A549 (cell line): ENCODE data around the gene ZNF24. TPM values are rescaled to one million over a fixed set of nuclear protein-coding genes. Genes with fewer than 3 reads are reported as not detected.

Experiments used
- ATAC-seq, 2 experiments: fragments of 200-7000 bp in 1 of 2; fragments of >200 bp in 1 of 2; cut with Nextera tagmentation in 1 of 2; cut with Tn5 transposase in 1 of 2; 3 replicates each; pipeline versions ENCODE4 v1.8.0 to v1.9.1; 2018 to 2020; ENCODE audit warnings: mild to moderate bottlenecking in 1 of 2, moderate library complexity in 1 of 2
- CTCF ChIA-PET: fragments of 300-600 bp; sonication (Branson Sonifier 250); formaldehyde crosslinking; extraction: SDS; loops from one replicate; lab custom pipeline; 2021; ENCODE audit warnings: antibody characterized with exemption, inconsistent platforms; lab: Yijun Ruan, JAX
- POLR2A ChIA-PET: fragments of 350-600 bp; formaldehyde crosslinking; extraction: SDS; loops from one replicate; lab custom pipeline; 2021; ENCODE audit warnings: antibody characterized with exemption, inconsistent platforms; lab: Yijun Ruan, JAX
- DNase-seq, 2 experiments: peaks; one replicate each; pipeline versions ENCODE4 v3.0.0 to v3.0.0-alpha.2; 2011 to 2016; ENCODE audit warnings: low read depth in 1 of 2, low spot score in 1 of 2
- FAIRE-seq: peaks from 2 replicates; lab custom pipeline; 2011; peaks lifted over from hg19 to GRCh38; lab: Jason Lieb, UNC
- H3K27ac ChIP-seq, 2 experiments: fragments of >200 bp; sonication (Bioruptor Twin); formaldehyde crosslinking; 3 replicates each; pipeline ENCODE4 v1.5.1; 2016 to 2017
- H3K4me1 ChIP-seq: fragments of >200 bp; sonication (Bioruptor Twin); formaldehyde crosslinking; 3 replicates; pipeline ENCODE4 v1.6.1; 2016
- H3K4me2 ChIP-seq: fragments of >200 bp; sonication (Bioruptor Twin); formaldehyde crosslinking; 3 replicates; pipeline ENCODE4 v1.6.1; 2016
- H3K4me3 ChIP-seq: fragments of >200 bp; sonication (Bioruptor Twin); formaldehyde crosslinking; 3 replicates; pipeline ENCODE4 v1.5.1; 2016
- H3K9me3 ChIP-seq: fragments of >200 bp; sonication (Bioruptor Twin); formaldehyde crosslinking; 3 replicates; pipeline ENCODE4 v1.6.1; 2016
- GATA3 ChIP-seq: IDR thresholded peaks from 2 replicates; pipeline ENCODE4 v1.6.1; 2012; ENCODE audit warnings: borderline replicate concordance
- JUN ChIP-seq, 2 experiments: fragments of >200 bp; sonication (Bioruptor Twin); formaldehyde crosslinking; IDR thresholded peaks; 2 replicates in 1 of 2; 3 replicates in 1 of 2; pipeline ENCODE4 v1.6.1; 2016 to 2017
- JUNB ChIP-seq: fragments of >200 bp; sonication (Bioruptor Twin); formaldehyde crosslinking; IDR thresholded peaks from 2 replicates; pipeline ENCODE4 v1.6.1; 2016
- MAFK ChIP-seq: fragments of 450-650 bp; IDR thresholded peaks from 2 replicates; pipeline ENCODE4 v1.6.1; 2014; ENCODE audit not compliant: partially characterized antibody
- PHF8 ChIP-seq: fragments of 200-600 bp; sonication (generic); IDR thresholded peaks from 2 replicates; pipeline ENCODE4 v1.6.1; 2016; ENCODE audit warnings: low read depth, mild to moderate bottlenecking, antibody characterized with exemption, moderate library complexity, borderline replicate concordance
- POLR2A ChIP-seq: IDR thresholded peaks from 2 replicates; pipeline ENCODE4 v1.6.1; 2012; ENCODE audit warnings: mild to moderate bottlenecking, low read length
- RAD21 ChIP-seq, 2 experiments: fragments of >200 bp in 1 of 2; sonication (Bioruptor Twin) in 1 of 2; formaldehyde crosslinking in 1 of 2; IDR thresholded peaks in 1 of 2; conservative IDR thresholded peaks in 1 of 2; 2 replicates in 1 of 2; 3 replicates in 1 of 2; pipeline ENCODE4 v1.6.1; 2012 to 2018; ENCODE audit warnings: inconsistent platforms in 1 of 2
- REST ChIP-seq: fragments of 200-600 bp; sonication (generic); IDR thresholded peaks from 2 replicates; pipeline ENCODE4 v1.6.1; 2016; ENCODE audit warnings: antibody characterized with exemption, mild to moderate bottlenecking, moderate library complexity
- SMC3 ChIP-seq: fragments of >200 bp; sonication (Bioruptor Twin); formaldehyde crosslinking; IDR thresholded peaks from 3 replicates; pipeline ENCODE4 v1.6.1; 2018; ENCODE audit warnings: inconsistent platforms
- TFCP2L1 ChIP-seq: fragments of 250-450 bp; sonication (Bioruptor Pico); IDR thresholded peaks from 2 replicates; pipeline ENCODE4 v1.5.0; 2021; ENCODE audit warnings: mild to moderate bottlenecking
- WGBS: methylation state at CpG from one replicate; pipeline ENCODE4 v1.1.6; 2017; ENCODE audit errors: missing lambda C conversion rate; 5-methylcytosine and 5-hydroxymethylcytosine counted together
- polyA plus RNA-seq, 4 experiments: library from polyadenylated mRNA; depleted of rRNA in 3 of 4; stranded (reverse); fragments of >200 nt; fragmentation: RNase III in 1 of 4; extraction: RNeasy Plus Mini Kit Qiagen cat#74134 plus additional on column Dnase treatment in 1 of 4; gene quantifications; 2 replicates in 3 of 4; 3 replicates in 1 of 4; pipeline ENCODE4 v1.2.3, GENCODE V29; 2011 to 2017
- TF ChIP-seq, protein P1 (sequence below): IDR thresholded peaks from 2 replicates; pipeline ENCODE4 v1.6.1; 2012
- TF ChIP-seq, protein P2 (sequence below): fragments of 450-650 bp; IDR thresholded peaks from 2 replicates; pipeline ENCODE4 v1.6.1; 2014; ENCODE audit warnings: antibody characterized with exemption
- TF ChIP-seq, protein P3 (sequence below): IDR thresholded peaks from 2 replicates; pipeline ENCODE4 v1.6.1; 2012; ENCODE audit warnings: low read depth, borderline replicate concordance
- TF ChIP-seq, protein P4 (sequence below): fragments of 250-450 bp; sonication (Bioruptor Pico); IDR thresholded peaks from 2 replicates; pipeline ENCODE4 v1.5.0; 2021; ENCODE audit warnings: mild to moderate bottlenecking, moderate library complexity, borderline replicate concordance

ZNF24 gene
- polyA plus RNA-seq, 2 of the 4 experiments (the other 2 are of a cell fraction): 15.1 to 28.4 TPM

GRCh38 chr18:35335866-35336265 is 8.4 kb downstream of the ZNF24 start:
- ChIA-PET CTCF (no interaction called here), POLR2A (no interaction called here)
- no peak overlapping the region for H3K27ac ChIP-seq
- H3K4me2 ChIP-seq: no peak overlapping the region
- TF ChIP-seq RAD21 (conservative IDR thresholded peaks at IDR 0.05 in 1 of 2, IDR thresholded peaks at IDR 0.05 in 1 of 2): no peak
- no peak for TF ChIP-seq MAFK
- peaks cover 77% of the 10 kb centered on the region for H3K9me3 ChIP-seq
- no peak for DNase-seq
- WGBS: 95% methylated on average over 4 of the region's 4 CpGs
- H3K4me3 ChIP-seq: no peak overlapping the region
- H3K4me1 ChIP-seq: no peaks in the 10 kb centered on the region
- FAIRE-seq: no peak
- no peak for ATAC-seq

GRCh38 chr18:35334821-35335220 is 9.4 kb downstream of the ZNF24 start:
- ChIA-PET CTCF (no interaction called here), POLR2A (interaction anchor here (1.0 kb wide), 1 partner anchor 9 kb away, joined by 3 read pairs; the partner anchor contains the start of gene ZNF24)
- Histone ChIP-seq H3K27ac (no peak overlapping the region), H3K9me3 (peaks cover 66% of the 10 kb centered on the region), H3K4me3 (no peak overlapping the region), H3K4me2 (no peak overlapping the region), H3K4me1 (no peaks in the 10 kb centered on the region)
- FAIRE-seq (no peak), ATAC-seq (no peak), DNase-seq (no peak)
- no peak for TF ChIP-seq PHF8
- TF ChIP-seq REST: no peak
- TF ChIP-seq POLR2A: no peak
- TF ChIP-seq, protein P1, sequence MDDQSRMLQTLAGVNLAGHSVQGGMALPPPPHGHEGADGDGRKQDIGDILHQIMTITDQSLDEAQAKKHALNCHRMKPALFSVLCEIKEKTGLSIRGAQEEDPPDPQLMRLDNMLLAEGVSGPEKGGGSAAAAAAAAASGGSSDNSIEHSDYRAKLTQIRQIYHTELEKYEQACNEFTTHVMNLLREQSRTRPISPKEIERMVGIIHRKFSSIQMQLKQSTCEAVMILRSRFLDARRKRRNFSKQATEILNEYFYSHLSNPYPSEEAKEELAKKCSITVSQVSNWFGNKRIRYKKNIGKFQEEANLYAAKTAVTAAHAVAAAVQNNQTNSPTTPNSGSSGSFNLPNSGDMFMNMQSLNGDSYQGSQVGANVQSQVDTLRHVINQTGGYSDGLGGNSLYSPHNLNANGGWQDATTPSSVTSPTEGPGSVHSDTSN: no peak
- TF ChIP-seq JUNB: no peak
- 92% methylated on average over 3 of the region's 3 CpGs for WGBS

- 100% methylated on average over 1 of the region's 1 CpG for whole genome bisulfite sequencing
- POLR2A ChIA-PET: interaction anchor here (1.0 kb wide), 1 partner anchor 10 kb away, joined by 3 read pairs; the partner anchor contains the start of gene ZNF24
- TF ChIP-seq, protein P2, sequence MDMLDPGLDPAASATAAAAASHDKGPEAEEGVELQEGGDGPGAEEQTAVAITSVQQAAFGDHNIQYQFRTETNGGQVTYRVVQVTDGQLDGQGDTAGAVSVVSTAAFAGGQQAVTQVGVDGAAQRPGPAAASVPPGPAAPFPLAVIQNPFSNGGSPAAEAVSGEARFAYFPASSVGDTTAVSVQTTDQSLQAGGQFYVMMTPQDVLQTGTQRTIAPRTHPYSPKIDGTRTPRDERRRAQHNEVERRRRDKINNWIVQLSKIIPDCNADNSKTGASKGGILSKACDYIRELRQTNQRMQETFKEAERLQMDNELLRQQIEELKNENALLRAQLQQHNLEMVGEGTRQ: no peak
- TF ChIP-seq, protein P3, sequence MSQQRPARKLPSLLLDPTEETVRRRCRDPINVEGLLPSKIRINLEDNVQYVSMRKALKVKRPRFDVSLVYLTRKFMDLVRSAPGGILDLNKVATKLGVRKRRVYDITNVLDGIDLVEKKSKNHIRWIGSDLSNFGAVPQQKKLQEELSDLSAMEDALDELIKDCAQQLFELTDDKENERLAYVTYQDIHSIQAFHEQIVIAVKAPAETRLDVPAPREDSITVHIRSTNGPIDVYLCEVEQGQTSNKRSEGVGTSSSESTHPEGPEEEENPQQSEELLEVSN: no peak
- TF ChIP-seq GATA3 (no peak), SMC3 (no peak), TFCP2L1 (CRISPR knock-in tag) (no peak), JUNB (no peak), JUN (IDR thresholded peaks at IDR 0.05) (no peak)
- TF ChIP-seq, protein P4, sequence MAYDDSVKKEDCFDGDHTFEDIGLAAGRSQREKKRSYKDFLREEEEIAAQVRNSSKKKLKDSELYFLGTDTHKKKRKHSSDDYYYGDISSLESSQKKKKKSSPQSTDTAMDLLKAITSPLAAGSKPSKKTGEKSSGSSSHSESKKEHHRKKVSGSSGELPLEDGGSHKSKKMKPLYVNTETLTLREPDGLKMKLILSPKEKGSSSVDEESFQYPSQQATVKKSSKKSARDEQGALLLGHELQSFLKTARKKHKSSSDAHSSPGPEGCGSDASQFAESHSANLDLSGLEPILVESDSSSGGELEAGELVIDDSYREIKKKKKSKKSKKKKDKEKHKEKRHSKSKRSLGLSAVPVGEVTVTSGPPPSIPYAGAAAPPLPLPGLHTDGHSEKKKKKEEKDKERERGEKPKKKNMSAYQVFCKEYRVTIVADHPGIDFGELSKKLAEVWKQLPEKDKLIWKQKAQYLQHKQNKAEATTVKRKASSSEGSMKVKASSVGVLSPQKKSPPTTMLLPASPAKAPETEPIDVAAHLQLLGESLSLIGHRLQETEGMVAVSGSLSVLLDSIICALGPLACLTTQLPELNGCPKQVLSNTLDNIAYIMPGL (CRISPR knock-in tag): no peak
- TF ChIP-seq, all 56 proteins: peak for 0
Observed at GRCh38 chr18:35334212-35334611, 10.0 kb downstream of the ZNF24 start.

More at GRCh38 chr18:35334212-35334611, 10.0 kb downstream of the ZNF24 start:
- no peak overlapping the region for H3K27ac ChIP-seq
- CTCF ChIA-PET: no interaction called here
- no peak overlapping the region for H3K4me3 ChIP-seq
- H3K4me1 ChIP-seq: no peaks in the 10 kb centered on the region
- ATAC-seq (no peak), FAIRE-seq (no peak), DNase-seq (no peak)
- H3K4me2 ChIP-seq: no peak overlapping the region
- H3K9me3 ChIP-seq: peaks cover 60% of the 10 kb centered on the region
